Activated B cell treated with CpG ODN at 0.5 μM for 24 hours (primary cell): ENCODE measurements around the gene FLT1. TPM values are rescaled to one million over a fixed set of nuclear protein-coding genes. Genes with fewer than 3 reads are reported as not detected.

Experiments
- ATAC-seq: fragments of 200-7000 bp; cut with Tn5 transposase; one replicate; pipeline ENCODE4 v1.10.0; 2021; ENCODE audit warnings: low read depth, mild to moderate bottlenecking, moderate library complexity
- CTCF ChIA-PET: fragments of 350-600 bp; sonication (Branson Sonifier 250); formaldehyde crosslinking; loops from one replicate; lab custom pipeline; 2021; ENCODE audit warnings: antibody characterized with exemption; lab: Charles Lee
- POLR2A ChIA-PET: fragments of 350-600 bp; sonication (Branson Sonifier 250); formaldehyde crosslinking; loops from one replicate; lab custom pipeline; 2021; ENCODE audit warnings: antibody characterized with exemption; lab: Charles Lee
- DNase-seq: peaks from one replicate; pipeline ENCODE4 v3.0.0; 2022
- H3K27ac Mint-ChIP-seq: one replicate; pipeline ENCODE4 v1.8.0; 2020; ENCODE audit warnings: mixed read lengths
- H3K27me3 Mint-ChIP-seq: one replicate; pipeline ENCODE4 v1.8.0; 2021; ENCODE audit warnings: mixed read lengths
- H3K36me3 Mint-ChIP-seq: one replicate; pipeline ENCODE4 v1.8.0; 2021; ENCODE audit warnings: low read depth, mixed read lengths
- H3K4me1 Mint-ChIP-seq: one replicate; pipeline ENCODE4 v1.8.0; 2021; ENCODE audit warnings: mixed read lengths
- H3K4me3 Mint-ChIP-seq: one replicate; pipeline ENCODE4 v1.8.0; 2020; ENCODE audit warnings: mild to moderate bottlenecking, mixed read lengths
- H3K9me3 Mint-ChIP-seq: one replicate; pipeline ENCODE4 v1.8.0; 2020; ENCODE audit warnings: mixed read lengths
- intact Hi-C: fragments of 100-400 bp; cut with micrococcal nuclease; formaldehyde crosslinking; loops from one replicate; pipeline ENCODE4 v1.15.1; 2024
- total RNA-seq: library from RNA; stranded (reverse); gene quantifications from 2 replicates; pipeline ENCODE4 v1.2.3, GENCODE V29; 2022
- TF ChIP-seq, protein P1 (sequence below): fragments of 200-600 bp; IDR thresholded peaks from one replicate; pipeline ENCODE4 v1.8.0; 2022; ENCODE audit warnings: antibody characterized with exemption, mild to moderate bottlenecking

The FLT1 gene
- total RNA-seq, 1 donor from 2014 or later = 1.3 TPM

DNA sequence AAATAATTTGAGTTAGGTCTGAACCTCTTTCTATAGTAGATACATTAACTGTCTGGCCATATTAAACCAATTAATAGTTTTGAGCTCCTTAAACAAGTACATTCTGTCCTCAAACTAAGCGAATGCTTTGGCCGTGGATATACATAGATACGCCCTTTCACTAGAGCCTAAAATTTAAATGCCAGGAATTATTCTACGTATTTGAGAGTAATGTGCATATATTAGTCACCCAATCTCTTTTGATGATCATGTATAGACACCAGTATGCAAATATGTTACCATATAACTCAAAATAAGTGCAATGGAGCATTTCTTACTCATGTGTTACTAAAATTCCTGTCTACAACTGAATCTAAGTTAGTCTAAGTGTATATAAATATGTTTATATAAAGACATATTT, 70.4 kb downstream of the FLT1 start:
- intact Hi-C loops = loop anchor here (5.0 kb wide), 2 partner anchors 283 to 287 kb away; partner anchors contain the start of gene PAN3
- TF ChIP-seq, protein P1, sequence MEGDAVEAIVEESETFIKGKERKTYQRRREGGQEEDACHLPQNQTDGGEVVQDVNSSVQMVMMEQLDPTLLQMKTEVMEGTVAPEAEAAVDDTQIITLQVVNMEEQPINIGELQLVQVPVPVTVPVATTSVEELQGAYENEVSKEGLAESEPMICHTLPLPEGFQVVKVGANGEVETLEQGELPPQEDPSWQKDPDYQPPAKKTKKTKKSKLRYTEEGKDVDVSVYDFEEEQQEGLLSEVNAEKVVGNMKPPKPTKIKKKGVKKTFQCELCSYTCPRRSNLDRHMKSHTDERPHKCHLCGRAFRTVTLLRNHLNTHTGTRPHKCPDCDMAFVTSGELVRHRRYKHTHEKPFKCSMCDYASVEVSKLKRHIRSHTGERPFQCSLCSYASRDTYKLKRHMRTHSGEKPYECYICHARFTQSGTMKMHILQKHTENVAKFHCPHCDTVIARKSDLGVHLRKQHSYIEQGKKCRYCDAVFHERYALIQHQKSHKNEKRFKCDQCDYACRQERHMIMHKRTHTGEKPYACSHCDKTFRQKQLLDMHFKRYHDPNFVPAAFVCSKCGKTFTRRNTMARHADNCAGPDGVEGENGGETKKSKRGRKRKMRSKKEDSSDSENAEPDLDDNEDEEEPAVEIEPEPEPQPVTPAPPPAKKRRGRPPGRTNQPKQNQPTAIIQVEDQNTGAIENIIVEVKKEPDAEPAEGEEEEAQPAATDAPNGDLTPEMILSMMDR = no peak
- ChIA-PET POLR2A (no interaction called here), CTCF (no interaction called here)
- ATAC-seq = no peak
- H3K27me3 Mint-ChIP-seq = no peaks in the 10 kb centered on the region
- H3K9me3 Mint-ChIP-seq = no peaks in the 10 kb centered on the region
- H3K27ac Mint-ChIP-seq = no peak overlapping the region
- peaks cover 6% of the 10 kb centered on the region for H3K36me3 Mint-ChIP-seq
- H3K4me3 Mint-ChIP-seq = no peak overlapping the region
- peaks cover 40% of the 10 kb centered on the region for H3K4me1 Mint-ChIP-seq
- DNase-seq = no peak

DNA sequence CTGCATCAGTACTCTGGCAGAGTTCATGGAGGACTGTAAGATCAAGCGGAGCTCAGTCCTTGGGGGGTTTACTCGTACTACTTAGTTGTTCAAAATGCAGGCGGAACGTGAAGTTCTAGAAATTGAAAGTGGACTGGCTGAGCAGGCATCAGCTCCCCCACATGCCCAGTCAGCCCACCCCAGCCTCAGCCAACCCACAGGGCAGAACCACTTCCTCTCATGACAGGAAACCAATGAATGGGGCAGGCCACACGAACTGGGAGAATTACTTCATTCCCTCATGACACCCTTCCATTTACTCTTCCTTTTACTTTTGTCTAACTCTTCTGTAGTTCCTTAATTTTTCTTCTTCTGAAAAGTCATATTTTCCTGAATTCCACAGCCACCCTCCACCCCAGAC, 71.9 kb downstream of the FLT1 start:
- peaks cover 28% of the 10 kb centered on the region for H3K4me1 Mint-ChIP-seq
- ATAC-seq (peak; percentile 99), DNase-seq (peak; percentile 48)
- TF ChIP-seq, protein P1 = no peak
- ChIA-PET POLR2A (interaction anchor here (0.6 to 1.9 kb wide), 5 partner anchors 15 to 802 kb away, joined by 4 to 12 read pairs (median 7); partner anchors contain the start of gene POMP), CTCF (no interaction called here)
- intact Hi-C loops = loop anchor here (2.0 to 5.0 kb wide), 3 partner anchors 108 to 286 kb away; partner anchors contain the start of gene PAN3
- H3K9me3 Mint-ChIP-seq = no peaks in the 10 kb centered on the region
- peak overlapping the region; percentile 76 for H3K4me3 Mint-ChIP-seq
- peaks cover 6% of the 10 kb centered on the region for H3K36me3 Mint-ChIP-seq
- no peaks in the 10 kb centered on the region for H3K27me3 Mint-ChIP-seq
- H3K27ac Mint-ChIP-seq = peak overlapping the region; percentile 85

DNA sequence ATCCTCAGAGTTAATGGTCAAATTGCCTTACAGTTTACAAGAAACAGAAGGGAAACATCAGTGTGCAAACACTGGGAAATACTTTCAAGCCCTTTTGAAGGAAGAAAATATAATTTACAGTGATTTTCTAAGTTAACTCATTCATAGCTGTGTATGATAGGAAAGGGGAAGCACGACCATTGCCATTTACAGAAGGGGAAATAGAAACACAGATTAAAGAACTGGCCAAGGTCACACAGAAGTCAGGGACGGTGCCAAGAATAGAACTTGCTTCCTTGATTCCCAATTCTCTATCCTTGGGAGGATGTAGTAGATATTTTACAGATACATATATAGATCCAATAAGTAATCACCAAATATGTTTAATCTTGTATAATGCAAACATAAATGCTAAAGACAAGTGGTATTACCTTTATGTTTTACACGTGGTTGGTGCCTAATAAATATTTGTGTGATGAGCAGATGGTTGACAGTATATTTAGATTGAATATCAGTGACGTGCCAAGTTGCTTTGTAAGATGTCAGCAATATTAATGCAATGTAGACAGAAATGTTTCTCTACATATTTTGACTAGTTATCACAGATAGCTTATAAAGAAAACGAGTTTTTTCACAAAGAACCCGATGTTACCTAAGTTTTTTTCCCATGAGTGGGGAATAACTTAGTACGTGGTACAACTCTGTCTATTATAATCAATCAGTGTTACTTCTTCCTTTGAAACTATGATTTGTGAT, 73.1 kb downstream of the FLT1 start:
- TF ChIP-seq, protein P1 = no peak
- intact Hi-C loops = loop anchor here (1.0 to 5.0 kb wide), 4 partner anchors 8 to 285 kb away; partner anchors contain the start of gene PAN3
- H3K9me3 Mint-ChIP-seq = no peaks in the 10 kb centered on the region
- ChIA-PET POLR2A (interaction anchor here (1.0 to 1.9 kb wide), 3 partner anchors 215 to 801 kb away, joined by 7 to 12 read pairs (median 8); partner anchors contain the start of gene POMP), CTCF (no interaction called here)
- H3K27ac Mint-ChIP-seq = peak overlapping the region; percentile 85
- no peak overlapping the region for H3K4me3 Mint-ChIP-seq
- no peak for ATAC-seq
- peaks cover 28% of the 10 kb centered on the region for H3K4me1 Mint-ChIP-seq
- H3K27me3 Mint-ChIP-seq = no peaks in the 10 kb centered on the region
- H3K36me3 Mint-ChIP-seq = peaks cover 4% of the 10 kb centered on the region
- no peak for DNase-seq

DNA sequence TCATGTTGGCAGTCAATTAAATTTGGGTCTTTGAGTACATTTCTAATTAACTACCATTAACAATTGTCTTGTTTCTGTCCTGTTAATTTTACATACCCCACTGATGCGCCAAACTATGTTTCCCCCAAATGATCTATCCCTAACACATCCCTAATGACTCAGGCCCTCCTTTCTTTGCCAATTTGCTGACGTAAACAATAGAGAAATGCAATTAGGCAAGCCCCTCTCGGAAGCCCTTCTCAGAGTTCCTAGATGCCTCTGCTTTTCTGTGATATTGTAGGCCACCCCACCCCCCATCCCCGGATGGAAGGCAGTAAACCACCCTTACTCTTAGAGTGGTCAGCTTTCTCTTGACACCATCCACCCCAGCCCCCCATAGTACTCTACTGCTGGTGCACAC, 74.2 kb downstream of the FLT1 start:
- ChIA-PET POLR2A (no interaction called here), CTCF (no interaction called here)
- peaks cover 33% of the 10 kb centered on the region for H3K4me1 Mint-ChIP-seq
- no peaks in the 10 kb centered on the region for H3K27me3 Mint-ChIP-seq
- peak overlapping the region; percentile 25 for H3K27ac Mint-ChIP-seq
- TF ChIP-seq, protein P1 = no peak
- no peaks in the 10 kb centered on the region for H3K36me3 Mint-ChIP-seq
- DNase-seq (no peak), ATAC-seq (no peak)
- intact Hi-C loops = loop anchor here (5.0 kb wide), 2 partner anchors 283 to 287 kb away; partner anchors contain the start of gene PAN3
- H3K9me3 Mint-ChIP-seq = no peaks in the 10 kb centered on the region
- no peak overlapping the region for H3K4me3 Mint-ChIP-seq

DNA sequence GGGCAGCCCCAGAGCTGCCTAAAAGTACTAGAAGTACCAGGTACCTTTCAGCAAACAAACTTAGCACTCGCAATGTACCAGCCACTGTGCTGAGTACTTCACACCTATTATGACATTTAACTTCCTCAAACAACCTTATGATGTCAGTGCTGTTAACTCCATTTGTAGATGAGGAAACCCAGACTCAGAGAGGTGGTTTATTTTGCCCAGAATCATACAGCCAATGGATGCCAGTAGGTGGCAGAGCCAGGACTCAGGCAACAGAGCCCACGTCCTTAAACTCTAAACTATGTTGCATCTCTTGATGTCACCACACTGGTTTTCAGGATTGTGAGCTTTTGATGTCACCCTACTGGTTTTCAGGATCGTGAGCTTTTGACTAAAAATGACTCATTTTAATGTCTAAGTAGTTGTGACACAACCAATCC, 78.9 kb downstream of the FLT1 start:
- TF ChIP-seq, protein P1 = no peak
- Mint-ChIP-seq H3K27ac (no peak overlapping the region), H3K4me1 (peaks cover 24% of the 10 kb centered on the region), H3K27me3 (no peaks in the 10 kb centered on the region), H3K9me3 (no peaks in the 10 kb centered on the region), H3K4me3 (no peak overlapping the region), H3K36me3 (no peaks in the 10 kb centered on the region)
- intact Hi-C loops = no loop called here
- ATAC-seq = peak; percentile 18
- ChIA-PET CTCF (no interaction called here), POLR2A (no interaction called here)
- no peak for DNase-seq
